Prostate gland (tissue), 2 donors: ENCODE results near the gene GFOD2.
"Not testable (repeated sequence)": the region's sequence is repeated elsewhere in the genome, so short reads cannot be mapped to it uniquely, and the experiment has no call there.

Experiments used
- CTCF ChIP-seq, 4 experiments: fragments of 200-600 bp in 2 of 4; fragments of 450-650 bp in 2 of 4; sonication (generic) in 2 of 4; IDR thresholded peaks; 1 replicate in 3 of 4; 2 replicates in 1 of 4; pipeline ENCODE4 v1.5.1; 2016 to 2019; ENCODE audit warnings: antibody characterized with exemption in 4 of 4, mild to moderate bottlenecking in 2 of 4, moderate library complexity in 2 of 4
- POLR2A ChIP-seq: fragments of 450-650 bp; IDR thresholded peaks from one replicate; pipeline ENCODE4 v1.6.1; 2016; ENCODE audit warnings: antibody characterized with exemption, mild to moderate bottlenecking
- POLR2AphosphoS5 ChIP-seq: sonication (generic); formaldehyde crosslinking; IDR thresholded peaks from one replicate; pipeline ENCODE4 v1.6.1; 2017; ENCODE audit warnings: antibody characterized with exemption

GRCh38 chr16:67693517-67694285 is 25.4 kb downstream of the GFOD2 start:
- TF ChIP-seq CTCF (IDR thresholded peaks at IDR 0.05); POLR2A; POLR2AphosphoS5: not testable (repeated sequence)
